ENCODE data around the gene OMG.

- no peak for TF ChIP-seq CTCF (IDR thresholded peaks at IDR 0.05)
- TF ChIP-seq EP300 (IDR thresholded peaks at IDR 0.05): no peak
- TF ChIP-seq POLR2AphosphoS5 (IDR thresholded peaks at IDR 0.05): no peak
- no peak for TF ChIP-seq POLR2A (IDR thresholded peaks at IDR 0.05)
Measured at GRCh38 chr17:31295489-31295871, 1.6 kb downstream of the OMG start.
